Astrocyte (in vitro differentiated cells and primary cell): ENCODE measurements around the gene CCNL2.

Experiments
- EZH2 ChIP-seq: IDR thresholded peaks from 2 replicates; pipeline ENCODE4 v1.6.1; 2012; ENCODE audit warnings: mild to moderate bottlenecking, low read length, inconsistent platforms; ENCODE audit not compliant: insufficient read depth
- TF ChIP-seq, protein P1 (sequence below): IDR thresholded peaks from 2 replicates; pipeline ENCODE4 v1.5.1; 2011; ENCODE audit warnings: low read depth, mild to moderate bottlenecking, inconsistent platforms, low read length, moderate library complexity; ENCODE audit not compliant: insufficient read depth

DNA sequence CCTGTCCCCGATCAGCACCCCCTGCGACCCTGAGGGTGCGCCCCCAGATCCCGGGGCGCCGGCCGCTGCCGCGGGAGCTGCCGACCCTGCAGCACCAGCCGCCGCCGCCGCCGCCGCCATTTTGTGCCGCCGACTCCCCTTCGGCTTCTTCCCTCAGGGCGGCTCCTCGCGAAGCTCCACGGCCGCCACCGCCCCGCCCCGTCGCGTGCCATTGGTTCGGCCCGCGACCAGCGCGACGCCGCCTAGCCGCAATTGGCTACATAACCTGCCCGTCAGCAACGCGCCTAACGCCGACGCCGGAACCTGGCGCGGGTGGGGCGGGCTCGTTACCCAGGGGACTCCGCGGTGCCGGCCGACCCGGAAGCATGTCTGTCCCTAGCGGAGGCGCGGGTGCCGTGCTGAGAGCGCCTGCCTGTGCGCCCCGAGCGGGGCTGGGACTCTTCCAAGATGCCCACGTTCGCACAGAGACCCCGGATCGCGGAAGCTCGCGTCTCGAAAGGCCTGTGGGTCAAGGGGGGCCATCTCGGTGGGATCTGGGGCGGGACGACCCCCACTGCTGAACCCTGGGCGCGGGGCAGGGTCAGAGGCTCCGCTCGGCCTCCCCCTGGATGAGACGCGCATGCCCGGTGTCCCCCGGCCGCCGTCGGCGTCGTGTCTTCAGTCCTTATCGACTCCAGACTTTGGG lies at the start of gene CCNL2:
- TF ChIP-seq, protein P1, sequence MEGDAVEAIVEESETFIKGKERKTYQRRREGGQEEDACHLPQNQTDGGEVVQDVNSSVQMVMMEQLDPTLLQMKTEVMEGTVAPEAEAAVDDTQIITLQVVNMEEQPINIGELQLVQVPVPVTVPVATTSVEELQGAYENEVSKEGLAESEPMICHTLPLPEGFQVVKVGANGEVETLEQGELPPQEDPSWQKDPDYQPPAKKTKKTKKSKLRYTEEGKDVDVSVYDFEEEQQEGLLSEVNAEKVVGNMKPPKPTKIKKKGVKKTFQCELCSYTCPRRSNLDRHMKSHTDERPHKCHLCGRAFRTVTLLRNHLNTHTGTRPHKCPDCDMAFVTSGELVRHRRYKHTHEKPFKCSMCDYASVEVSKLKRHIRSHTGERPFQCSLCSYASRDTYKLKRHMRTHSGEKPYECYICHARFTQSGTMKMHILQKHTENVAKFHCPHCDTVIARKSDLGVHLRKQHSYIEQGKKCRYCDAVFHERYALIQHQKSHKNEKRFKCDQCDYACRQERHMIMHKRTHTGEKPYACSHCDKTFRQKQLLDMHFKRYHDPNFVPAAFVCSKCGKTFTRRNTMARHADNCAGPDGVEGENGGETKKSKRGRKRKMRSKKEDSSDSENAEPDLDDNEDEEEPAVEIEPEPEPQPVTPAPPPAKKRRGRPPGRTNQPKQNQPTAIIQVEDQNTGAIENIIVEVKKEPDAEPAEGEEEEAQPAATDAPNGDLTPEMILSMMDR, result peak; percentile 15
- no peak for TF ChIP-seq EZH2
